ENCODE data around the gene GANAB. TPM values are rescaled to one million over a fixed set of nuclear protein-coding genes. Genes with fewer than 3 reads are reported as not detected.

The GANAB gene
- total and polyA plus RNA-seq, 2 of the 13 experiments (the other 11 are each of a cell fraction or from before 2014, with no cell fraction given) = 99.5 to 234 TPM

- no peak for TF ChIP-seq ZNF530 (CRISPR knock-in tag; IDR thresholded peaks at IDR 0.05; ENCODE audit: low read depth)
- no peak for TF ChIP-seq ONECUT2 (CRISPR knock-in tag; IDR thresholded peaks at IDR 0.05)
- TF ChIP-seq UBTF (CRISPR knock-in tag; IDR thresholded peaks at IDR 0.05) = 0 out of 2 replicates have a peak, but pooled peaks have one; percentile 28
- no peak for TF ChIP-seq FUBP1 (CRISPR knock-in tag; IDR thresholded peaks at IDR 0.05; ENCODE audit: borderline replicate concordance)
- TF ChIP-seq ZNF414 (CRISPR knock-in tag; IDR thresholded peaks at IDR 0.05) = no peak
- no peak for TF ChIP-seq ZNF775 (CRISPR knock-in tag; IDR thresholded peaks at IDR 0.05; ENCODE audit: borderline replicate concordance)
- no peak for TF ChIP-seq ZNF235 (CRISPR knock-in tag; IDR thresholded peaks at IDR 0.05; ENCODE audit: borderline replicate concordance)
- TF ChIP-seq ZNF318 (CRISPR knock-in tag; IDR thresholded peaks at IDR 0.05) = no peak
- TF ChIP-seq PRDM10 (CRISPR knock-in tag; IDR thresholded peaks at IDR 0.05; ENCODE audit: low read depth) = peak; percentile 67
- TF ChIP-seq ZNF17 (CRISPR knock-in tag; IDR thresholded peaks at IDR 0.05) = no peak
- no peak for TF ChIP-seq ZNF232 (CRISPR knock-in tag; IDR thresholded peaks at IDR 0.05; ENCODE audit: borderline replicate concordance)
Measured at GRCh38 chr11:62599069-62599696, 47.2 kb downstream of the GANAB start (continued).
